ENCODE data around the gene FBXO41.
"Not testable (repeated sequence)": the region's sequence is repeated elsewhere in the genome, so short reads cannot be mapped to it uniquely, and the experiment has no call there.

Gene FBXO41

GRCh38 chr2:73286134-73286655 lies 1.9 kb upstream of the FBXO41 start:
- no peak for DNase-seq

- DNase-seq, result no peak
These were observed 971 bp upstream of the FBXO41 start for GRCh38 chr2:73285159-73285739.

GRCh38 chr2:73283545-73284295 lies 558 bp downstream of the FBXO41 start:
- no peak for DNase-seq

- DNase-seq, result no peak
These were observed 1.2 kb downstream of the FBXO41 start for GRCh38 chr2:73282924-73283544.

- no peak for DNase-seq
These were observed 3.0 kb downstream of the FBXO41 start for GRCh38 chr2:73281244-73281643.

GRCh38 chr2:73279852-73280251 lies 4.4 kb downstream of the FBXO41 start:
- DNase-seq, result no peak

- DNase-seq, result no peak
These were observed 12.0 kb downstream of the FBXO41 start for GRCh38 chr2:73272270-73272669.

GRCh38 chr2:73269686-73270465 lies 14.4 kb downstream of the FBXO41 start:
- DNase-seq, result no peak

GRCh38 chr2:73268830-73269685 lies 15.2 kb downstream of the FBXO41 start:
- peak; percentile 85 for DNase-seq

- no peak for DNase-seq
These were observed 15.9 kb downstream of the FBXO41 start for GRCh38 chr2:73268366-73268829.

GRCh38 chr2:73267008-73267407 lies 17.3 kb downstream of the FBXO41 start:
- no peak for DNase-seq

GRCh38 chr2:73266061-73266901 lies 18.0 kb downstream of the FBXO41 start:
- DNase-seq, result no peak

GRCh38 chr2:73265298-73266060 lies 18.8 kb downstream of the FBXO41 start:
- DNase-seq, result no peak

GRCh38 chr2:73264783-73265182 lies 19.5 kb downstream of the FBXO41 start:
- no peak for DNase-seq

- no peak for DNase-seq
These were observed 20.0 kb downstream of the FBXO41 start for GRCh38 chr2:73264332-73264606.

GRCh38 chr2:73263540-73264331 lies 20.5 kb downstream of the FBXO41 start:
- DNase-seq, result no peak

GRCh38 chr2:73262691-73263429 lies 21.4 kb downstream of the FBXO41 start:
- DNase-seq, result not testable (repeated sequence)

- no peak for DNase-seq
These were observed 22.1 kb downstream of the FBXO41 start for GRCh38 chr2:73262108-73262651.

Data from NCI-H1105 (cell line).